Measurements from ENCODE around the gene MRPL36. TPM values are rescaled to one million over a fixed set of nuclear protein-coding genes. Genes with fewer than 3 reads are reported as not detected.
"Not testable (repeated sequence)": the region's sequence is repeated elsewhere in the genome, so short reads cannot be mapped to it uniquely, and the experiment has no call there.

MRPL36 gene
- total RNA-seq, 1 donor from 2014 or later, result 51.6 TPM

- Histone ChIP-seq H3K4me3 (ENCODE audit: low read depth, low read length) (no peak overlapping the region), H3K36me3 (ENCODE audit: control insufficient read depth, insufficient read depth, low read length) (no peaks in the 10 kb centered on the region), H3K27me3 (ENCODE audit: control insufficient read depth, insufficient read depth, low read length) (no peaks in the 10 kb centered on the region)
- DNase-seq (ENCODE audit: low read depth), result no peak
- TF ChIP-seq, protein P1, sequence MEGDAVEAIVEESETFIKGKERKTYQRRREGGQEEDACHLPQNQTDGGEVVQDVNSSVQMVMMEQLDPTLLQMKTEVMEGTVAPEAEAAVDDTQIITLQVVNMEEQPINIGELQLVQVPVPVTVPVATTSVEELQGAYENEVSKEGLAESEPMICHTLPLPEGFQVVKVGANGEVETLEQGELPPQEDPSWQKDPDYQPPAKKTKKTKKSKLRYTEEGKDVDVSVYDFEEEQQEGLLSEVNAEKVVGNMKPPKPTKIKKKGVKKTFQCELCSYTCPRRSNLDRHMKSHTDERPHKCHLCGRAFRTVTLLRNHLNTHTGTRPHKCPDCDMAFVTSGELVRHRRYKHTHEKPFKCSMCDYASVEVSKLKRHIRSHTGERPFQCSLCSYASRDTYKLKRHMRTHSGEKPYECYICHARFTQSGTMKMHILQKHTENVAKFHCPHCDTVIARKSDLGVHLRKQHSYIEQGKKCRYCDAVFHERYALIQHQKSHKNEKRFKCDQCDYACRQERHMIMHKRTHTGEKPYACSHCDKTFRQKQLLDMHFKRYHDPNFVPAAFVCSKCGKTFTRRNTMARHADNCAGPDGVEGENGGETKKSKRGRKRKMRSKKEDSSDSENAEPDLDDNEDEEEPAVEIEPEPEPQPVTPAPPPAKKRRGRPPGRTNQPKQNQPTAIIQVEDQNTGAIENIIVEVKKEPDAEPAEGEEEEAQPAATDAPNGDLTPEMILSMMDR (IDR thresholded peaks at IDR 0.05; ENCODE audit: insufficient read depth, low read length, poor library complexity, severe bottlenecking), result no peak
These were observed 6.3 kb downstream of the MRPL36 start for GRCh38 chr5:1793301-1793740.

DNA sequence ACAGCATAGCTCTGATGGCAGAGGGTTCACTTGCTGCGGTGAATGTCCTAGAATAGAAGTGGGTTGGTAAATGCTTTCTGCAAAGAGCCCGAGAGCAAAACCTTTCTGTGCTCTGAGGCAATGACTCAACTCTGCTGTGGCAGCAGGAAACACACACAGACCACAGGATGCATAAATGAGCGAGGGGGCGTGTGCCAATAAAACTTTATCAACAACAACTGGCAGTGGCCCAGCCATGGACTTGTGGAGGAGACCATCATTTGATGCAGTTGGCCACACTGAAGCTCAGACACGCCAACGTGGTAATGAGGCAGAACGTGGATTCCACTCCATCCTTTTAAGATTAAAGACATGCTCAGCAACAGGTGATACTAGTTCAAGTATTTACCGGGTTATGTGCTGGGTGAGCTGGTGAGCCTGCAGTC, 6.8 kb downstream of the MRPL36 start:
- H3K4me3 ChIP-seq (ENCODE audit: low read depth, low read length), result no peak overlapping the region
- TF ChIP-seq, protein P1 (IDR thresholded peaks at IDR 0.05; ENCODE audit: insufficient read depth, low read length, poor library complexity, severe bottlenecking), result no peak
- no peaks in the 10 kb centered on the region for H3K27me3 ChIP-seq (ENCODE audit: control insufficient read depth, insufficient read depth, low read length)
- DNase-seq (ENCODE audit: low read depth), result no peak
- H3K36me3 ChIP-seq (ENCODE audit: control insufficient read depth, insufficient read depth, low read length), result no peaks in the 10 kb centered on the region

- Histone ChIP-seq H3K27me3 (ENCODE audit: control insufficient read depth, insufficient read depth, low read length) (peaks cover 4% of the 10 kb centered on the region), H3K4me3 (ENCODE audit: low read depth, low read length) (no peak overlapping the region), H3K36me3 (ENCODE audit: control insufficient read depth, insufficient read depth, low read length) (no peaks in the 10 kb centered on the region)
- DNase-seq (ENCODE audit: low read depth), result no peak
- TF ChIP-seq, protein P1 (IDR thresholded peaks at IDR 0.05; ENCODE audit: insufficient read depth, low read length, poor library complexity, severe bottlenecking), result no peak
These were observed 8.5 kb downstream of the MRPL36 start for GRCh38 chr5:1791176-1791575.

- TF ChIP-seq, protein P1 (IDR thresholded peaks at IDR 0.05; ENCODE audit: insufficient read depth, low read length, poor library complexity, severe bottlenecking), result no peak
- no peak for DNase-seq (ENCODE audit: low read depth)
- Histone ChIP-seq H3K36me3 (ENCODE audit: control insufficient read depth, insufficient read depth, low read length) (no peaks in the 10 kb centered on the region), H3K4me3 (ENCODE audit: low read depth, low read length) (no peak overlapping the region), H3K27me3 (ENCODE audit: control insufficient read depth, insufficient read depth, low read length) (peaks cover 4% of the 10 kb centered on the region)
These were observed 9.7 kb downstream of the MRPL36 start for GRCh38 chr5:1789834-1790471.

DNA sequence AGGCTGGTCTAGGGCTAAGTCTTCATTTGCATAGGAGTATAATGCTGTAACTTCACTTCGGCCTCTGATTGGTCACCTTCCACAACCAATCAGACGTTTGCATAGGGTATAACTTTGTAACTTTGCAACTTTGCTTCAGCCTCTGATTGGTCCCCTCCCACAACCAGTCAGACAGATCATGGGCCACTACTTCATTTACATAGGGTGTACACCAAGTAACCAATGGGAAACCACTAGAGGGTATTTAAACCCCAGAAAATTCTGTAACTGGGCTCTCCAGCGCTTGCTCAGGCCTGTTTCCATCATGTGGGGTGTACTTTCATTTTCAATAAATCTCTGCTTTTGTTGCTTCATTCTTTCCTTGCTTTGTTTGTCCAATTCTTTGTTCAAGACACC, 10.2 kb downstream of the MRPL36 start:
- not testable (repeated sequence) for DNase-seq (ENCODE audit: low read depth); H3K36me3 ChIP-seq (ENCODE audit: control insufficient read depth, insufficient read depth, low read length); H3K27me3 ChIP-seq (ENCODE audit: control insufficient read depth, insufficient read depth, low read length); H3K4me3 ChIP-seq (ENCODE audit: low read depth, low read length)

DNA sequence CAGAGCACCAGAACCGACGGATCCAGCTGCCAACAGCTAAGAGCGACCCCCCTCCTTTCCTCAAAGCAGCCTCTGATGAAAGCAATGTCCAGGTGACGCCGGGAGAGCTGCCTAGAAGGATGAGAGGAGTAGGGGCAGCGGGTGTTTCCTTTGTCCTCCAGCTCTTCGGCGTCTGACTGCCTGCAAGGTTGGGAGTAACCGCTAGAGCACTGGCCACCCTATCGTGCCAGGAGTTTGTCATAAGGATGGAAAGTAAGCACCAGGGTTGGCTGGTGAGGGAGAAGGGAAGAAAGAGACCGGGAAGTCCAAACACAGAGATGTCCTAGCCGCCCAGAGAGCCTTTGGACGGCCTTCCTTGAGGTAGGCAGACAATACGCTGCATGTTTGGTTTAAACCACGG, 10.8 kb downstream of the MRPL36 start:
- TF ChIP-seq, protein P1 (IDR thresholded peaks at IDR 0.05; ENCODE audit: insufficient read depth, low read length, poor library complexity, severe bottlenecking), result no peak

More for the DNA sequence above, 10.8 kb downstream of the MRPL36 start:
- Histone ChIP-seq H3K36me3 (ENCODE audit: control insufficient read depth, insufficient read depth, low read length) (no peaks in the 10 kb centered on the region), H3K4me3 (ENCODE audit: low read depth, low read length) (no peak overlapping the region), H3K27me3 (ENCODE audit: control insufficient read depth, insufficient read depth, low read length) (peaks cover 10% of the 10 kb centered on the region)
- DNase-seq (ENCODE audit: low read depth), result no peak

Data from kidney epithelial cell (primary cell).